Gastrocnemius medialis (tissue), 4 donors: ENCODE data around the gene CAPN5. TPM values are rescaled to one million over a fixed set of nuclear protein-coding genes. Genes with fewer than 3 reads are reported as not detected.

ENCODE experiments used
- ATAC-seq, 2 donors: fragments of 150-250 bp; one replicate each; pipeline ENCODE4 v1.9.1; 2016
- DNase-seq, 2 donors: peaks; one replicate each; pipeline ENCODE4 v3.0.0-alpha.2; 2019
- H3K27ac ChIP-seq, 4 donors: fragments of 200-600 bp; sonication (generic); 1 replicate in 1 of 4; 2 replicates in 3 of 4; pipeline ENCODE4 v1.5.1; 2016 to 2018; ENCODE audit warnings: mild to moderate bottlenecking in 2 of 4, moderate library complexity in 1 of 4
- H3K27me3 ChIP-seq, 3 donors: fragments of 200-600 bp; sonication (generic) in 2 of 3; 1 replicate in 1 of 3; 2 replicates in 2 of 3; pipeline versions ENCODE4 v1.5.1 to v1.6.0; 2016 to 2019; ENCODE audit warnings: mild to moderate bottlenecking in 1 of 3, moderate library complexity in 1 of 3
- H3K36me3 ChIP-seq, 2 donors: fragments of 200-600 bp; sonication (generic) in 1 of 2; one replicate each; pipeline ENCODE4 v1.5.1; 2017 to 2018
- H3K4me1 ChIP-seq, 2 donors: fragments of 200-600 bp; sonication (generic) in 1 of 2; one replicate each; pipeline ENCODE4 v1.5.1; 2016 to 2017; ENCODE audit warnings: mild to moderate bottlenecking in 2 of 2
- H3K4me3 ChIP-seq, 4 donors: fragments of 200-600 bp; sonication (generic) in 3 of 4; 1 replicate in 1 of 4; 2 replicates in 3 of 4; pipeline ENCODE4 v1.5.1; 2016 to 2019; ENCODE audit warnings: mild to moderate bottlenecking in 2 of 4
- H3K9me3 ChIP-seq, 3 donors: fragments of 200-600 bp; sonication (generic) in 2 of 3; 1 replicate in 1 of 3; 2 replicates in 2 of 3; pipeline ENCODE4 v1.5.1; 2016 to 2019
- CTCF ChIP-seq, 5 experiments: fragments of 450-650 bp in 3 of 5; fragments of 200-600 bp in 2 of 5; sonication (generic) in 2 of 5; IDR thresholded peaks in 4 of 5; conservative IDR thresholded peaks in 1 of 5; 1 replicate in 4 of 5; 2 replicates in 1 of 5; pipeline ENCODE4 v1.5.1; 2016 to 2019; ENCODE audit warnings: antibody characterized with exemption in 5 of 5, mild to moderate bottlenecking in 3 of 5, moderate library complexity in 3 of 5
- POLR2A ChIP-seq, 2 donors: fragments of 450-650 bp; IDR thresholded peaks; one replicate each; pipeline ENCODE4 v1.6.1; 2017; ENCODE audit warnings: antibody characterized with exemption in 2 of 2, mild to moderate bottlenecking in 2 of 2, moderate library complexity in 2 of 2
- in situ Hi-C, 4 donors: fragments of 200-750 bp; cut with MboI; loops; one replicate each; pipeline versions ENCODE4 v1.15.0 to v1.8.0; 2017; ENCODE audit warnings: low sequenced_read_pairs in 4 of 4
- intact Hi-C: fragments of 100-400 bp; cut with DNase I; formaldehyde crosslinking; loops from one replicate; pipeline ENCODE4 v1.15.1; 2023; ENCODE audit warnings: low total_unique reads
- total RNA-seq, 4 donors: library from RNA; depleted of rRNA; stranded (reverse); fragments of >200 nt; gene quantifications; one replicate each; pipeline versions ENCODE4 v1.1.0 to v1.2.3, GENCODE V29; 2016

The CAPN5 gene
- total RNA-seq, 4 donors from 2014 or later = 0.58 to 12.4 (median 1.5) TPM

- no peak overlapping the region for H3K4me3 ChIP-seq
- ATAC-seq (no peak), DNase-seq (no peak)
- H3K36me3 ChIP-seq = no peaks in the 10 kb centered on the region
- H3K27ac ChIP-seq = peak overlapping the region; percentile 65 to 74 (median 70)
- no peaks in the 10 kb centered on the region for H3K27me3 ChIP-seq
- intact Hi-C loops (loop anchor here (10.0 kb wide), 1 partner anchor 159 kb away; no protein-coding TSS in a partner anchor), in situ Hi-C loops (no loop called here)
- peaks cover 13 to 15% of the 10 kb centered on the region in 2 donors for H3K4me1 ChIP-seq
- no peaks in the 10 kb centered on the region for H3K9me3 ChIP-seq
- TF ChIP-seq CTCF (IDR thresholded peaks at IDR 0.05 in 4 of 5, conservative IDR thresholded peaks at IDR 0.05 in 1 of 5) (no peak), POLR2A (IDR thresholded peaks at IDR 0.05) (no peak)
These were observed 7.4 kb downstream of the CAPN5 start for GRCh38 chr11:77074205-77074604.

GRCh38 chr11:77074626-77075221 lies 8.0 kb downstream of the CAPN5 start:
- in situ Hi-C loops = no loop called here
- TF ChIP-seq CTCF (IDR thresholded peaks at IDR 0.05 in 4 of 5, conservative IDR thresholded peaks at IDR 0.05 in 1 of 5) (no peak), POLR2A (IDR thresholded peaks at IDR 0.05) (no peak)
- intact Hi-C loops = loop anchor here (10.0 kb wide), 1 partner anchor 160 kb away; no protein-coding TSS in a partner anchor
- no peaks in the 10 kb centered on the region for H3K9me3 ChIP-seq
- no peak overlapping the region for H3K4me3 ChIP-seq
- ATAC-seq = no peak
- no peaks in the 10 kb centered on the region for H3K27me3 ChIP-seq
- no peaks in the 10 kb centered on the region for H3K36me3 ChIP-seq
- no peak for DNase-seq
- H3K27ac ChIP-seq = peak overlapping the region; percentile 65 to 74 (median 70)
- H3K4me1 ChIP-seq = peaks cover 13 to 15% of the 10 kb centered on the region in 2 donors

- H3K27ac ChIP-seq = no peak overlapping the region
- DNase-seq = no peak
- in situ Hi-C loops = no loop called here
These were observed 8.7 kb downstream of the CAPN5 start for GRCh38 chr11:77075425-77075905.

GRCh38 chr11:77079666-77080065 lies 12.9 kb downstream of the CAPN5 start:
- ATAC-seq (no peak), DNase-seq (no peak)
- H3K36me3 ChIP-seq = no peaks in the 10 kb centered on the region
- no peaks in the 10 kb centered on the region for H3K27me3 ChIP-seq
- no peak overlapping the region for H3K4me3 ChIP-seq
- peaks cover 5% of the 10 kb centered on the region in 2 donors for H3K4me1 ChIP-seq
- no peaks in the 10 kb centered on the region for H3K9me3 ChIP-seq
- in situ Hi-C loops = no loop called here
- no peak overlapping the region for H3K27ac ChIP-seq
- intact Hi-C loops = loop anchor here (10.0 kb wide), 1 partner anchor 165 kb away; no protein-coding TSS in a partner anchor
- TF ChIP-seq POLR2A (IDR thresholded peaks at IDR 0.05) = no peak
- TF ChIP-seq CTCF (IDR thresholded peaks at IDR 0.05 in 4 of 5, conservative IDR thresholded peaks at IDR 0.05 in 1 of 5) = no peak

More at GRCh38 chr11:77075425-77075905, 8.7 kb downstream of the CAPN5 start:
- H3K36me3 ChIP-seq = no peaks in the 10 kb centered on the region
- H3K9me3 ChIP-seq = no peaks in the 10 kb centered on the region
- intact Hi-C loops = loop anchor here (10.0 kb wide), 1 partner anchor 161 kb away; no protein-coding TSS in a partner anchor
- TF ChIP-seq CTCF (IDR thresholded peaks at IDR 0.05 in 4 of 5, conservative IDR thresholded peaks at IDR 0.05 in 1 of 5) (no peak), POLR2A (IDR thresholded peaks at IDR 0.05) (no peak)
- H3K4me1 ChIP-seq = peaks cover 13 to 15% of the 10 kb centered on the region in 2 donors
- ATAC-seq = no peak
- no peak overlapping the region for H3K4me3 ChIP-seq
- no peaks in the 10 kb centered on the region for H3K27me3 ChIP-seq
